NB4 (cell line): Measurements from ENCODE around the gene DOCK8.

ENCODE experiments used
- MYC ChIP-seq: IDR thresholded peaks from 2 replicates; pipeline ENCODE4 v1.6.1; 2011; ENCODE audit warnings: low read depth, low read length
- POLR2A ChIP-seq: IDR thresholded peaks from 2 replicates; pipeline ENCODE4 v1.6.1; 2011; ENCODE audit warnings: mild to moderate bottlenecking; ENCODE audit not compliant: insufficient read length; ENCODE audit errors: extremely low read depth
- TF ChIP-seq, protein P1 (sequence below): IDR thresholded peaks from one replicate; pipeline ENCODE4 v1.5.1; 2012; ENCODE audit warnings: low read depth, low read length
- TF ChIP-seq, protein P2 (sequence below): IDR thresholded peaks from 2 replicates; pipeline ENCODE4 v1.6.1; 2011; ENCODE audit warnings: low read depth, low read length

DNA sequence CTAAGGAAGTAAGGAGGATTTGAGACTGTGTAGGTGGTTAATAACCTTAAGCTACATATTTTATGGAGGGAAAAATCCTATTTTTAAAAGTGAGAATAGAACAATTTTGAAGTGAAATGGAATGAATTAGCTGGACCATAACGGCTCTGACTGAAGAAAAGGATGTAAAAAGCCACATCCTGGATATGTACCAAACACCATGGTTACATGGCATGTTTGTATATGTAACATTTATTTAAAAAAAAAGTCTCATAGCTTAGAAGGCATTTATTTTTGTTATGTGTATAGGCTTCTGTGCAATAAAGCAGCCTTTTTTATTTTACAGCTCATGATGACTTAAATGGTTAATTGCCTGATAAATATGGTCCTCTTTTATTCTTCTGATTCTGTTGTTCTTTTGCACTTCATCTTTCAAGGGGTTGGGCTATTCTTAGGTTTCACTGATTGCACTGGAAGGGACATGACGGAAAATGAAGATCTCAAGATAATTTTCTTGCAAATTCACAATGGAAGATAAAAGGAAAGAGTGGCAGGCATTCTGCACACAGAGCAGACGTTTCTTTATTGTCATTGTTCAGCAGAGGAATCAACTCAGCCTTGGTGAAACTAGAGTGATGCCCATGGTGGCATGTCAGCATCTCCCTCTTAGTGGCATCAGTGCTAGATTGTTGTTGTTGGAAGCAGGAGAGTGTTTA, 63.1 kb downstream of the DOCK8 start:
- TF ChIP-seq, protein P1, sequence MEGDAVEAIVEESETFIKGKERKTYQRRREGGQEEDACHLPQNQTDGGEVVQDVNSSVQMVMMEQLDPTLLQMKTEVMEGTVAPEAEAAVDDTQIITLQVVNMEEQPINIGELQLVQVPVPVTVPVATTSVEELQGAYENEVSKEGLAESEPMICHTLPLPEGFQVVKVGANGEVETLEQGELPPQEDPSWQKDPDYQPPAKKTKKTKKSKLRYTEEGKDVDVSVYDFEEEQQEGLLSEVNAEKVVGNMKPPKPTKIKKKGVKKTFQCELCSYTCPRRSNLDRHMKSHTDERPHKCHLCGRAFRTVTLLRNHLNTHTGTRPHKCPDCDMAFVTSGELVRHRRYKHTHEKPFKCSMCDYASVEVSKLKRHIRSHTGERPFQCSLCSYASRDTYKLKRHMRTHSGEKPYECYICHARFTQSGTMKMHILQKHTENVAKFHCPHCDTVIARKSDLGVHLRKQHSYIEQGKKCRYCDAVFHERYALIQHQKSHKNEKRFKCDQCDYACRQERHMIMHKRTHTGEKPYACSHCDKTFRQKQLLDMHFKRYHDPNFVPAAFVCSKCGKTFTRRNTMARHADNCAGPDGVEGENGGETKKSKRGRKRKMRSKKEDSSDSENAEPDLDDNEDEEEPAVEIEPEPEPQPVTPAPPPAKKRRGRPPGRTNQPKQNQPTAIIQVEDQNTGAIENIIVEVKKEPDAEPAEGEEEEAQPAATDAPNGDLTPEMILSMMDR, result no peak
- TF ChIP-seq POLR2A, result no peak
- TF ChIP-seq, protein P2, sequence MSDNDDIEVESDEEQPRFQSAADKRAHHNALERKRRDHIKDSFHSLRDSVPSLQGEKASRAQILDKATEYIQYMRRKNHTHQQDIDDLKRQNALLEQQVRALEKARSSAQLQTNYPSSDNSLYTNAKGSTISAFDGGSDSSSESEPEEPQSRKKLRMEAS, result no peak
- no peak for TF ChIP-seq MYC
